Lung microvascular endothelial cell (primary cell): ENCODE measurements around the gene BTD. TPM values are rescaled to one million over a fixed set of nuclear protein-coding genes. Genes with fewer than 3 reads are reported as not detected.

ENCODE experiments used
- DNase-seq, 2 donors: peaks; one replicate each; pipeline versions ENCODE4 v3.0.0 to v3.0.0-alpha.2; 2010; ENCODE audit warnings: low read depth in 2 of 2
- total RNA-seq: library from RNA; depleted of rRNA; stranded (reverse); fragments of >200 nt; gene quantifications from 2 replicates; pipeline ENCODE4 v1.2.1, GENCODE V29; 2014

Gene BTD
- total RNA-seq, 1 donor from 2014 or later: 41.1 TPM

DNA sequence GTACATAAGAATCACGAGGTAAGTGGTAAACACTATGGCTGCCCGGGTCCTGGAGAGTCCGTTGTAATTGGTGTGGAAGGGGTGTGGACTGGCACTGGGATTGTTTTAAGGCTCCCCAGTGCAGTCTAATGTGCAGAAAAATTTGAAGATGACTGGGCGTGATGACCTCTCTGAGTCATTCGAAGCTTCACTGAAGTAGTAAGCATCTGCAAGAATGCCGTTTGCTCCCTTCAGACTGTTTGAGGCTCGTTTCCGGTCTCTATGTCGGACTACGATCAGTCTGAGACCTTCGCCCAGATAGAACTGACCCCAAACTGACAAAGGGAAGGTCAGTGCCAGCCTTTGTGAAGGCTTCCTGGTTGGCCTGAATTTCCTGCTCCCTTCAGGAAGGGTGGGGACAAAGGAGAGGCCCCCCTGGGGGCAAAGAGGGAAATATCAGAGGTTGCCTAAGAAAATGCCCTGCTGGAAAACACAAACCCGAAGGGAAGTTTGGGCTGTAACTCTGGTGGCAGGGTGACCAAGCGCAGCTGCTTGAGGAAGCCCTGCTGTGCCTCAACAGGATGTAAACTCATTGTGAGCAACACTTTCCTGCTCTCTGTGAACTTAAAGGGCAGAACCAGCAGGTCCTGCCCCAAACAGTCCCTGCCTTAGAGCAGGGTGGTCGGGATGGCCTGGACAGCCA, 34.6 kb downstream of the BTD start:
- peak; percentile 54 to 98 for DNase-seq

DNA sequence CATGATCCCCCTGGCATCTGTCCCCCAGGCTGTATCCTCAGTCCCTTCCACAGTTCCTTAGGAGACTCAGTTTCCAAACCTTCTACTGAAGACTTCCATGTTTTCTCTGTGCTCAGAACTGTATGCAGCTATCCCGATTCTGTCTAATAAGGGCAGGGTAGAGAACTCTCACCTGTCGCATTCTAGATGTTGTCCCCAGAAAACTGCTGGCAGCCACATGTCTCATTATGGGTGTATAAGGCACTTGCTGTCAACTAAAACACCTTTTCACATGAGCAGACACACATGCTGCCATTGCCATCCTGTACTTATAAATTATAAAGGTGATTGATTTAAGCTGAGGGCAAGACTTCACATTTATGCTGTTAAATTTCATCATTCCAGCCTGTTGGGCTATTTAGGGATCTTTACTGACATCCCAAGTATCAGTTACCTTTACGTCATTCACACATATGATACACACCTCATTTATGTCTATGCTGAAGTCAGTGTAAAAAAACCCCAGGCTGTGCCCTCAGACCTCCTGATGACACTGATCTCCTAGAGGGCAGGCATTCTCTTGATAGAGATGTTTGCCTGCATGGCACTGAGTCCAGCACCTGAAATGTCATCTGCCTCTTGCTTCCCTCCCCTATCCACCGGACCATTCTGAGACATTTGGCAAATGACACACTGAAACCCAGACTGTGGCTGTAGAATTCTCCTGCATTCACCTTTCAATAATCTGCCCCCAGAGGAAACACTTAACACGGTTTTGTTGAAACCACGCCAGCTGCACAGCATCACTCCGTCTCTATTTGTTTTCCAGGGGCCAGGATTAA, 35.8 kb downstream of the BTD start:
- DNase-seq: peak; percentile 43 to 68

DNA sequence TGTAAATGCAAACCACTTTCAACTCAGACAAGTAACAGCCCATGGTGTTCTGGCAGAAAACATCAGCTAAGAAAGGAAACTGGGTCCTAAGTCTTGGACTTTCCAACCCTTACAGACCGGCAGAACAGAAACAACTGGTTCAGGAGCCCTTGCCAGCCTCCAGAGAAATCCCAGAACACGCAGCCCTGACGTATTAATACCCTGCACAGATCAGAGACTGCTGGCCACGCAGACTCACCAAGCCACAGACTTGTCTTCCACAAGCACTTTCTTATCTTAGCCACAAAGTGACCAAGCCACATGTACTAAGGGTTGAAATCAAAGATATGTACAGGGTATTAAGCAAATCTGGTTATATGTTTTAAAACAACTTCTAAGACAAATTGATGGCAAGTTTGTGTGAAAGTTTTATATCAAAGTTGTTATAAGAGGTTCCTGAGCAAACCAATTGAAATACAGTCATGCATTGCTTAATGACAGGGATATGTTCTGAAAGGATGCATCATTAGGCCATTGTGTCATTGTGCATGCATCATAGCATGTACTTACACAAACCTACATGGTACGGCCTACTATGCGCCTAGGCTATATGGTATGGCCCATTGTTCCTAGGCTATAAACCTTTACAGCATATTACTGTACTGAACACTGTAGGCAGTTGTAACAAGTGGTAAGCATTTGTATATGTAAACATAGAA, 36.8 kb downstream of the BTD start:
- peak in 1 of 2 donors; percentile 26 for DNase-seq

DNA sequence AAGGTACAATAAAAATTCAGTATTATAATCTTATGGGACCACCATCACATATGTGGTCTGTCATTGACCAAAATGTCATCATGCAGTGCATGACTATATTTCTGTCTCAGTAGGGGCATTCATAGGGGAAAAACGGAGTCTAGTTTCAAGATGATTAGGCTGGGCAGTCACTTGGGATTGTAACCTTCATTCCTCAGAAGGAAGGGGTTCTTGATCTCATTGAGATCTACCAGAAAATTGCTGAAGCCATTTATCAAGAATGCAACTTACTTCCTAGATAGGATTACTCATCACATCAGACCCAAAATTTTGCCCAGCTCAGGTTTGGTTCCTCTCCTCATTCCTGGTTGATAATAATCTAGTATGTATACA, 37.3 kb downstream of the BTD start:
- peak in 1 of 2 donors; percentile 57 for DNase-seq

DNA sequence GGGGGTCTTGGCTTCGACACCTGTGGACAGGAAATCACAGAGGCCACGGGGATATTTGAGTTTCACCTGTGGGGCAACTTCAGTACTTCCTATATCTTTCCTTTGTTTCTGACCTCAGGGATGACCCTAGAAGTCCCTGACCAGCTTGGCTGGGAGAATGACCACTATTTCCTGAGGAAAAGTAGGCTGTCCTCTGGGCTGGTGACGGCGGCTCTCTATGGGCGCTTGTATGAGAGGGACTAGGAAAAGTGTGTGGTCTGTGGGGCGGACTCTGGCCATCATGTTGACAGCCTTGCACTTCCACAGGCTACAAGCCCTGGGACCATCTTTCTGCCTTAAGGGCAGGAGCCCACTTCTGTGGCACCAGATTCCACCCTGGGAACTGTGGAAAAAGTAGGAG, 43.7 kb downstream of the BTD start:
- peak; percentile 78 to 86 for DNase-seq

DNA sequence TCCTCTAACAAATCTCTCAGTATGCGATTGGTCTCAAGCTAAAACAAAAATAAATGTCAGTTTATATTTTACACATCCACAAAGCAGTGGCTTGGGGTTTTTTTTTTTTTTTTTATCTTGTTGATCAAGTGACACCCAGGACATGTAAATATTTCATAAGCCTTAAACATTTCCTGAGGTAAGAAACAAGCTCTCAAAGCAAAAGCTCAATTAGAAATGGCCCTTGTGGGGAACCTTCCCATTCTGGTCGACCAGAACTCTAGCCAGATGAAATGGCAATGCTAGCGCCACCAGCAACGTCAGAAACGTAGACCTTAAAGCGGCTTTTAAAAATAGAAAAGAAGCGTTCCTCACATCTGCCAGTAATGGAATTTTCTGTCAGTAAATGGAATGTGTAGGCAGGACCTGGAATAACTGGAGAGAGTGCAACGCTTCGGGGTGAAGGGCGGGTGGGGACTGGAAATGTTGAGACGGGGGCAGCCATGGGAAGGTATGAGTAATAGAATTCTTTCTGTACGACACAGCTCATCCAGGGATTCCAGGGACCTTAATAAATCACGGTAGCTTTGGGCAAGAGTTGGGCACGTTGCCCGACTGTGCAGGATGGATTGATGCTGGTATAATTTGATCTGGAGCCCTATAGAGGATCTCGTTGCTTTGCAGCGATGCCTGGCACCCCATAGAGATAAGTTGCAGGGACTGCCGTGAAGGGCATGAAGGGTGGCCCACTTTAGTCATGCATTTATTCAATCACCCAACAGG, 44.4 kb downstream of the BTD start:
- DNase-seq: peak; percentile 96 to 97

DNA sequence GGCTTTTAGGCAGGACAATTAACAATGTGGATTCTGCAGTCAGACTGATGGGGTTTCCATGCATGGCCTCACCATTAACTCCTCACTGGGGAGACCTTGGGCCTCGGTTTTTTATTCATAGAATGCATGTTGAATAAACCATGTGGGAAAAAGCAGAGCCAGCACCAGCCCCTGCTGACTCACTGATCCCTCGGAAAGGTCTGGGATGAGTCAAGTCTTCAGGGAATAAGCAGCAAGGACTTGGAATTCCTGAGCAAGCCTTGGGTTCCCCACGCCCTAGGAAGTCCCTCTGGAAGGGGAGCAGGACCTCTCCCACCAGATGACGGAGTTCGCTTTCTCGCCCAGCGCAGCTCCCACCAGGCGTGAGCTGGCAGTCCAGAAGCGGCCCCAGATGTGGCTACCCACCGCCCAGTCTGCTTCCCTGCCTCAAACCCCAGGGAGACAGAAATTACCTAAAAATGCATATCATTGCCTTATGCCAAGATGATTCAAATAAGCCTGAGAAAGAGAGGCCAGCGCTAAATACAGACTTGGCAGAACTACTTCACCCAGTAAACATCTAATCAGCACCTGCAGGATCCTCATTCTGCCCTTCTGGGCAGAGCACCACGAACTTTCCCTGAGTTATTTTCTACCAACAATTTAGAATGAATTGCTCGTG, 45.4 kb downstream of the BTD start:
- peak; percentile 61 to 100 for DNase-seq

DNA sequence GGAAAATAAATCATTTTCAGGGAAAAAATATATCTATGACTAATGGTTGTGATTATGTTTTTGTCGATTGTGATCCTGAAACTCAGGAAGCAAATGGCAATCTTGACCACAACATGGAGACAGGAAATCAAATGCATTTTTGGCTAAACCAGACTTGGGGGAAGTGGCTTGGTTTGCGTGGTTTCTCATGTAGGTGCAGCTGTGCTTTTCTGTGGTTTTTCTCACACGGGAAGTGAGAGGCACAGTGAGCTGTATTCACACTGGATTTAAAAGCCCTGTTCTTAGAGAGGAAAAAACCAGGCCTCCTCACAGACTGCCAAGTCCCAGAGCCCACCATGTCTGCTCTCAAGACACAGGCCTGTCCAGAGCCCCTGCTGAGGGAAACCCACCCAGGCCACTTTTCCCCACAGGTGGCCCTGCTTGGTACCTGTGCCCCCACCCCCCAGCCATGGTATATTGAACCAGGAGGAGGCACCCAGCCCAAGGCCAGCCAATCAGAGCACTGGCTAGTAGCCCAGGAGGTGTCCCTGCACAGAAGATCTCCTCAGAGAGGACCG, 46.1 kb downstream of the BTD start:
- DNase-seq: peak; percentile 87 to 99

DNA sequence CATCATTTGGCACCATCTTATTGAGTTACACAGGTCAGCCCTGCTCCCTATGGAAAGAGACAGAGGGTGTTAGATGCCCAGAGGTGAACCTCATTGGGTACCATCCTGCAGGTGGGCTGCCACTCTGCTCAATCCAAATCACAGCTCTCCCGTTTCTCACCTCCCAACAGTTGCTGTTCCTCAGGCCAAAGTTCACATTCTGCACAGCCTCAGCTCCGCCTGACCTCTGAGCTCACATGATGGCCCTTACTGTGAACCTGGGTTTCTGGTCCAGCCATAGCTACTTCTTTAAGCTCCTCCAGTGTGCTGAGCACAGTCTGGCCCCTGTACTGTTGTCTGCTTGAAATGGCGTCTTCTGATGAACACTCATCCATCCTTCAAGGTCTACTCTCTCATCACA, 47.8 kb downstream of the BTD start:
- DNase-seq: no peak

DNA sequence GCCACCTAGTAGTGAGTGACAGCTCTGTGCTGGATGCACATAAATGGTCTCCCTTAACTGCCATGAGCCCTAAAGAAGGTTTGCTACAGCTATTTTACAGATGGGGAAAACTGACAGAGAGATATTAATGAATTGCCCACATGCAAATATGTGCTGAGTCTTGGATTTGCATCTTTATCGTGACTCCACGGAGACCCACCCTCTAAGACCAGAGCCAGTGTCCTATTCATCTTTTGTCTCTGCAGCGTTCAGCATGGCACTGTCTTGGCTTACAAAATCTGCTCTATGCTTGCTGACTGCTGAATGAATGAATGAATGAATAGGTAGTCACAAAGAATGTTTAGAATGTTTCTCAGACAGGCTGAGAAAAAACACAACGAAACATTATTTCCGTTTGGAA, 48.3 kb downstream of the BTD start:
- no peak for DNase-seq

DNA sequence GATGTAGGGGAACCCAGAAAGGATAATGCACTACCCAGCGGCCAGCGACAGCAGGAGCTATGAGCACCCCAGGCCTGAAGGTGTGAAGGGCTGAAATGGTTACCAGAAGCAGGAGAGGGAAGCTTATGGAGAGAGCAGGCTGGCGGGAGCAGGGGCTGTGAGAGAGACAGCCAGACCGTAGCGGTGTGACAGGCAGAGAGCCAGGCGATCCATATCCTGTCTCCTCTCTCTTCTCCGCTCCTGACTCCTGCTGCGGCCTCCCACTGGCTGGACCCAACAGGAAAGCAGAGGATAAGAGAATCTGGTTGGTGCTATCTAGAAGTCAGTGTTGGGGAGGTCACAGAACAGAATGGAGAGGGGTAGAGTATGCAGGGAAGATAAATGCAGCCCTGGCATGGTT, 49.9 kb downstream of the BTD start:
- DNase-seq: peak; percentile 46 to 66

DNA sequence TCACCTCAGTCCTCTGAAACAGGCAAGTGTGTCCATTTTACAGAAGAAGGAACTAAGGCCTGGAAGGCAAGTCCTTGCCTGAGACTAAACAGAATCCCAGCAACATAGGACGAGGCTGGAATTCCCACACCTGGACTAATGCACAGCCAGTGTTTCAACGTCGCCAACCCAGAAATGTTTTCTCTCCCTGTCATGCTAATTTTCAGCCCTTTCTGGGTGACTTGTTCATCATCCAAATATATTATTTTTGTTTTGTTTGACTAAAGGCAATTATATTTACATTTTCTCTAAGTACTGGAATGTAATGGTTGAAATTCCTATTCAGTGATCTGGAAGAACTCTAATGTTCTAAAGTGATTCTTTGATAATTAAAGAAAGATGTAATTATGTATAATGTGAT, 51.8 kb downstream of the BTD start:
- DNase-seq: no peak

DNA sequence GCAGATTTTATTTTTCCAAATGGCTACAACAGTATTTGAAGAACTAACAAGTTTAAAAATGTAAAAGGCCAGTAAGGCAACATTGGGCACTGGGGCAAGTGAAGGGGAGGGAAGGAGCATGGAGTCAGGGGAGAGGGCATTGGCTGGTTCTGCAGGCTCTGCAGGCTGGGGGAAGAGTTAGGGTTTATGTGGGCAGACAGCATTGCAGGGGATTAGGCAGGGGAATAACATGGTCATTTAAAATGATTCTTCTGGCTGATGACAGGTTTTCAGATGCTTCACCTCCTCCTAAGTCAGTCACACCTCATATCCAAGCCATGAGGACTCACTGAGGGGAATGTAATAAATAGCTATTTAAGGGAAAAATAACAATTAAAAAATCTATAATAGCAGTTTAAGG, 52.6 kb downstream of the BTD start:
- DNase-seq: no peak

DNA sequence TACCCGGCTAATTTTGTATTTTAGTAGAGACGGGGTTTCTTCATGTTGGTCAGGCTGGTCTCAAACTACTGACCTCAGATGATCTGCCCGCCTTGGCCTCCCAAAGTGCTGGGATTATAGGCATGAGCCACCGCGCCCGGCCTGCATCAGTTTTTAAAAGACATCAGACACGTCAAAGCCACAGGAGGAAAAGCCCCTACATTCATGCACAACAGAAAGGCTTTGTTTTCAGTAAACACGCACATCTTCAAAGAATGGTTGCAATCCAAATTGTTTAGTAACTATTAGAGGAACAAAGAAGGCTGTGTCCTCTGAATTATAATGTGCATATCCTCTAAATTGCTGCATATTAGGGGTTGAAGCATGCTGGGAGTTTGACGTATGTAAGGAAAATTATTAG, 53.3 kb downstream of the BTD start:
- no peak for DNase-seq

DNA sequence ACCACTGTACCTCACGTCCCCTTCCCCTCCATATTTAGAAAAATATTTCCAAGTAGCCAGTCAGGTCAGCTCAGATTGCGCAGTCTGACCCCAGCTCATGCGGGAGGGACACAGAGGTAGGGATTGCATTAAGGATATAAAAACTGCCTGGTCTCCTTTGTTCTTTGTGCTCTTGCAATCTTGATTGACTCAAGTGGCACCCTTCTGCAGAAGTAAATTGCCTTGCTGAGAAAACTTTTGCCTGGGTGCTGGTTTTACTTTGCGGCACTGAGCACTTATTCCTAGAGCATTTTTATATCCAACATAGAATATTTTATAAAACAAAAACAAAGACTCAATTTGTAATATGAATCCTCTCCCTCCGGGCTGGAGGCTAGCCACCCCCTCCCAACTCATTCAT, 54.8 kb downstream of the BTD start:
- DNase-seq: no peak

DNA sequence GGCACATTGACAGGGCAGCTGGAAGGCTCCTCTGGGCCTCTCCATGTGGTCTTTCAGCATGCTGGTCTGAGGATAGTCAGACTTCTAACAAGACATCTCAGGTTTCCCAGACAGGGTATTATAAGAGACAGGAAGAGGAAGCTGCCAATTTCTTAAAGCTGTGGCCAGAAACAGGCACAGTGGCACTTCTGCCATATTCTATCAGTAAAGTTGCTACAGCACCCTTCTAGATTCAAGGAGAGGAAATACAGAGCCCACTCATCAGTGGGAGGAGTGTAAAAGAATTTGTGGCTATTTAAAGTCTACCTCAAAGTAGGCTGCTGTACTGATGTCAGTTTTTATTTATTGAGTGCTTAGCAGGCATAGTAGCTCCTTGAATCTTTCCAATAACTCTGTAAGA, 55.5 kb downstream of the BTD start:
- DNase-seq: no peak

DNA sequence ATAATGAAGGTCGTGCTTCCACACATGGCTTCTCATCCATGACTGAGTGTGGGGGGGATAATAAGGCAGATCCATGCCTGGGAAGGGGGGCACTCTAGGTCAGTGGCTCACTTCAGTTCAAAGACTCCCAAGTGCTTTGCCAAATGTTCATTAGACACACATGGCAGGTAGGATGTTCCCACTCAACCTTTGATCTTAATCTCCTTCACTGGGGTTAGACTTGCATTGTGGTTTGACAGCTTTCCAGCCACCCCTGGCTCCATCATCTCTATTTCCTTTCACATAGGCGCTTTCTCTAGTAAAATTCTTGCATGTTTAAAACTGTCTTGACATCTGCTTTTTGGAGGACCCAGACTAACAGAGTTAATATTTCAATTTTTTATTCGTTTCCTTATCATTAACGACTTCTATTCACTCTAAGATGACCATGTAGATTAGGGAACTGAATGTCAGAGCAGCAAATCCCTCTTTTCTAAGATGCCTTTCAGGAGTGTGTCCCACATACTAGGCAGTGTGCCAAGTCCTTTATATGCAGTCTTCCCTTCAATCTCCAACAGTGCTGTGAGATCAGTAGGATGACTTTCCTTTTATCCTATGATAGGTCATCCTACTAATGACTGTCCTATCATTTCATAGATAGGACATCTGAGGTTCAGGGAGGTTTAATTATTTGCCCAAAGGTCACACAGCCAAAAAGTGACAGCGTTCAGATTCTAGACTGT, 57.9 kb downstream of the BTD start:
- peak in 1 of 2 donors; percentile 35 for DNase-seq

DNA sequence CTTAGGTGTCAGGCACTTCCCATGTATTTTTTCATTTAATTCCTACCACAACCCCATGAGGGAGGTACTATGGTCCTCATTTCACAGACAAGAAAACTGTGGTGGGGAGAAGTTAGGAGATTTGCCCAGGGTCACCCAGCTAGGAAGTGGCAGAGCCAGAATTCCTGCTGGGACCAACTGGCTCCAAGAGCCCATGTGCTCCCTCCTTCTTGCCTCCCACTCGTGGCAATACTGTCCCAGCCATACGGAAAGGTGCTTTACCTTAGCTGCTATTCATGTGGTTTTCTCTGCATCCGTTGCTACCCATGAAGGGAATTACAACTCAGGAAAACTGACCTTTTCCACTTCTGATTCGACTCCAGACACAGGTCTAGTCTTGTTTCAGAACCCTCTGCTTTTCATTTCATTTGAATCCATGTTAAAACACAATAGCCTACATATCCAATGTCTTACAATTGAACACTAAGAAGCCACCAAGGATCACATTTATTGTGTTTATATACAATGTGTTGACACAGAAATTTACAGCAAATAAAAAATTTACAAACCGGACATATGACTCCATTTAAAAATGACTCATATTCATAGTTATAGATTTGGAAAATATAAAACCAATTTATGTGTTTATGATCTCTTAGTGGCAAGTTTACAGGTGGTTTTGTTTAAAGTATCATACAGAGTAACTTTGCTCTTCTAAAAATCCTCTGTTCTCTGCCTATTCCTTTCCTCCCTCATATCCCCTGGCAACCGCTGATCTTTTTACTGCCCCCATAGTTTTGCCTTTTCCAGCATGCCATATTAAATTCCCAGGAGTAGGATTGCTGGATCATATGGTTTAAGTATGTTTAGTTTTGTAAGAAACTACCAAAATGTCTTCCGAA, 58.8 kb downstream of the BTD start:
- DNase-seq: no peak

DNA sequence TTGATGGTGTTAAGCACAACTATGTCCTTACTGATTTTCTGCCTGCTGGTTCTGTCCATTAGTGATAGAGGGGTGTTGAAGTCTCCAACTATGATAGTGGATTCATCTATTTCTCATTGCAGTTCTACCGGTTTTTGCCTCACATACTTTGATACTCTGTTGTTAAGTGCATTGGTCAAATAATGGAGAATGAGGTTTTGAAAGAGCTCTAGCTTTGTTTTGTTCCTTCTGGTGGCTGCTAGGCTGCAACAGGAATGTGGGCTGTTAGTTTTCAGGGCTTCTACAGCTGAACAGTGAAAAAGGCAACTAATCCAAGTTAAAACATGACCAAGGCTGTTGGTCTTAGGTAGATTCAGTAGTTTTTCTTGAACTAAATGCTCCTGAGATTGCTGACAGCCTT, 62.6 kb downstream of the BTD start:
- no peak for DNase-seq
